Skeletal muscle satellite cell (primary cell): ENCODE data around the gene SAMD4A. TPM values are rescaled to one million over a fixed set of nuclear protein-coding genes. Genes with fewer than 3 reads are reported as not detected.
A peak's percentile ranks its signal among the peaks of the same experiment; 100 is the strongest.

ENCODE experiments used
- H3K27me3 ChIP-seq: 2 replicates; pipeline ENCODE4 v1.7.0; 2013; ENCODE audit warnings: low read length; ENCODE audit not compliant: control insufficient read depth, insufficient read depth
- H3K36me3 ChIP-seq: 2 replicates; pipeline ENCODE4 v1.7.0; 2013; ENCODE audit warnings: mild to moderate bottlenecking, control low read depth, low read length; ENCODE audit not compliant: insufficient read depth
- H3K4me1 ChIP-seq: 2 replicates; pipeline ENCODE4 v1.7.0; 2013; ENCODE audit warnings: low read length; ENCODE audit not compliant: control insufficient read depth, insufficient read depth
- H3K4me2 ChIP-seq: 2 replicates; pipeline ENCODE4 v1.7.0; 2013; ENCODE audit warnings: mild to moderate bottlenecking, low read length
- H3K4me3 ChIP-seq: 2 replicates; pipeline ENCODE4 v1.7.0; 2013; ENCODE audit warnings: low read length
- H3K9ac ChIP-seq: 2 replicates; pipeline ENCODE4 v1.7.0; 2013; ENCODE audit warnings: mild to moderate bottlenecking, low read depth, low read length, moderate library complexity
- H3K9me3 ChIP-seq: replicated peaks from 2 replicates; pipeline ENCODE4 v1.7.0; 2013; ENCODE audit warnings: mild to moderate bottlenecking, control low read depth, low read length
- total RNA-seq: library from RNA; depleted of rRNA; stranded (reverse); fragments of >200 nt; gene quantifications from 2 replicates; pipeline ENCODE4 v1.2.3, GENCODE V29; 2012; rRNA removed

The SAMD4A gene, protein sequence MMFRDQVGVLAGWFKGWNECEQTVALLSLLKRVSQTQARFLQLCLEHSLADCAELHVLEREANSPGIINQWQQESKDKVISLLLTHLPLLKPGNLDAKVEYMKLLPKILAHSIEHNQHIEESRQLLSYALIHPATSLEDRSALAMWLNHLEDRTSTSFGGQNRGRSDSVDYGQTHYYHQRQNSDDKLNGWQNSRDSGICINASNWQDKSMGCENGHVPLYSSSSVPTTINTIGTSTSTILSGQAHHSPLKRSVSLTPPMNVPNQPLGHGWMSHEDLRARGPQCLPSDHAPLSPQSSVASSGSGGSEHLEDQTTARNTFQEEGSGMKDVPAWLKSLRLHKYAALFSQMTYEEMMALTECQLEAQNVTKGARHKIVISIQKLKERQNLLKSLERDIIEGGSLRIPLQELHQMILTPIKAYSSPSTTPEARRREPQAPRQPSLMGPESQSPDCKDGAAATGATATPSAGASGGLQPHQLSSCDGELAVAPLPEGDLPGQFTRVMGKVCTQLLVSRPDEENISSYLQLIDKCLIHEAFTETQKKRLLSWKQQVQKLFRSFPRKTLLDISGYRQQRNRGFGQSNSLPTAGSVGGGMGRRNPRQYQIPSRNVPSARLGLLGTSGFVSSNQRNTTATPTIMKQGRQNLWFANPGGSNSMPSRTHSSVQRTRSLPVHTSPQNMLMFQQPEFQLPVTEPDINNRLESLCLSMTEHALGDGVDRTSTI
- total RNA-seq, result 15.7 and 20.3 TPM in 2 replicates

DNA sequence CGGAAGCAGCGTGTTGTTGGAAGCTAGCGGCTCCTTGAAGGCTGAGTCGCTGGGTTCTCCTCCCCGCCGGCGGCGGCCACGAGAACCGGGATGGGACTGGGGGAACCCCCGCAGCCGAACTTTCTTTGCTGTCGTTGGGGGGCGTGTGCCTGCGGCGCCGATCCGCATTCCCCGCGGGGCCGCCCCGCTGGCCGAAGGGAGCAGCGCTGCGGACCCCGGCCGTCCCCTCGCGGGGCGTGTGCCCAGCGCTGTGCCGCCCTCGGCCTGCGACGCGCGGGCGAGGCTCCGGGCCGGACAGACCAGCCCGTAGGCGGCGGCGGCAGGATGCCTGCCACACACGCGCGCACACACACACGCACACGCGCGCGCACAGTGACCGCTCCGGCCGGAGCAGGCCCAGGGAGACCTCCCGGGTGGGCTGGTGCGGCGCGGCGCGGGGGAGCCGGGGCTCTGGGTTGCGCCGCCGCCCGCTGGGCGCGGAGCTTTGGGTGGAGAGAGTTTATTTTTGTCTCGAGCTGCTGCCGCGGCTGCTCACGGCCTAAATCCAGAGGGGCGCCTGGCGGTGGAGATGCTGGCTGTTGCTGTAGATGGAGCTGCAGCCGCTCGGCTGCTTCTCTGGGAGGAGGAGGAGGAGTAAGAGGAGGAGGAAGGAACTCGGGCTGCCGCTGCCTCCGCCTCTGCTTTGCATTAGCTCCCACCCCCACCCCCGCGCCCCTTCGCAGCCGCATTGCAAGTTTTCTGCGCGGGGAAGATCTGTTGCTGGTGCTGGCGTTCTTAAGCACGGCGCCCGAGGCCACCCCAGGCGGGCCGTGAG, at the start of gene SAMD4A:
Gene SAMD4A, plus strand, starts transcription at position 719 of the 814 bp plus-strand sequence. CDS start 789 bp downstream, outside the sequence.
- peaks cover 50% of the 10 kb centered on the region for H3K4me1 ChIP-seq
- H3K9ac ChIP-seq, result peak within 1 kb of the TSS; percentile 95
- no peaks in the 10 kb centered on the region for H3K9me3 ChIP-seq
- H3K4me3 ChIP-seq, result peak within 1 kb of the TSS; percentile 80
- no peaks in the 10 kb centered on the region for H3K27me3 ChIP-seq
- peak within 1 kb of the TSS; percentile 96 for H3K4me2 ChIP-seq
- H3K36me3 ChIP-seq, result peaks cover 3% of the 10 kb centered on the region

GRCh38 chr14:54524410-54524809, 42.5 kb upstream of the SAMD4A start:
- H3K9ac ChIP-seq, result no peak overlapping the region
- H3K4me3 ChIP-seq, result no peak overlapping the region
- H3K27me3 ChIP-seq, result no peaks in the 10 kb centered on the region
- H3K4me1 ChIP-seq, result no peaks in the 10 kb centered on the region
- H3K36me3 ChIP-seq, result peaks cover 13% of the 10 kb centered on the region
- no peaks in the 10 kb centered on the region for H3K9me3 ChIP-seq
- H3K4me2 ChIP-seq, result no peak overlapping the region

DNA sequence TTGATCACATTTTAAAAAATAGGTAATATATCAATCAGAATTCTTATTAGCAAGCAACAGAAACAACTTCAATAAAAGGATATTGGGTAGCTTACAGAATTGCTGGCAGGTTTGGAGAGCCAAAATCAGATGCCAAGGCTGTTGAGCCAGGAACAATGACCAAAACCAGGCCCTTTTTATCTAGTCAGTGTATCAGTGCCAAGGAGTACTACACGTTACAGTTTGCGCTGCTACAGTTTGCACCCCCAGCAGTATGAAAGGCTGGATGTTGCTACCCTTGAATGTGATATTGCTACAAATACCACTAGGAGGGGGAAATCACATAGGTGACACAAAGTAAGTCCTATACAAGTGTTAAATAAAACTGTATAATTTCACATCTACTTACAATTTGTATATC, 38.0 kb upstream of the SAMD4A start:
- Histone ChIP-seq H3K27me3 (no peaks in the 10 kb centered on the region), H3K9ac (no peak overlapping the region), H3K4me1 (peaks cover 3% of the 10 kb centered on the region), H3K4me3 (no peak overlapping the region), H3K36me3 (peaks cover 4% of the 10 kb centered on the region), H3K9me3 (no peaks in the 10 kb centered on the region), H3K4me2 (no peak overlapping the region)

GRCh38 chr14:54529811-54530210, 37.1 kb upstream of the SAMD4A start:
- H3K4me2 ChIP-seq, result no peak overlapping the region
- H3K9me3 ChIP-seq, result no peaks in the 10 kb centered on the region
- H3K4me1 ChIP-seq, result peaks cover 3% of the 10 kb centered on the region
- no peak overlapping the region for H3K9ac ChIP-seq
- H3K36me3 ChIP-seq, result peaks cover 3% of the 10 kb centered on the region
- H3K4me3 ChIP-seq, result no peak overlapping the region
- H3K27me3 ChIP-seq, result no peaks in the 10 kb centered on the region

DNA sequence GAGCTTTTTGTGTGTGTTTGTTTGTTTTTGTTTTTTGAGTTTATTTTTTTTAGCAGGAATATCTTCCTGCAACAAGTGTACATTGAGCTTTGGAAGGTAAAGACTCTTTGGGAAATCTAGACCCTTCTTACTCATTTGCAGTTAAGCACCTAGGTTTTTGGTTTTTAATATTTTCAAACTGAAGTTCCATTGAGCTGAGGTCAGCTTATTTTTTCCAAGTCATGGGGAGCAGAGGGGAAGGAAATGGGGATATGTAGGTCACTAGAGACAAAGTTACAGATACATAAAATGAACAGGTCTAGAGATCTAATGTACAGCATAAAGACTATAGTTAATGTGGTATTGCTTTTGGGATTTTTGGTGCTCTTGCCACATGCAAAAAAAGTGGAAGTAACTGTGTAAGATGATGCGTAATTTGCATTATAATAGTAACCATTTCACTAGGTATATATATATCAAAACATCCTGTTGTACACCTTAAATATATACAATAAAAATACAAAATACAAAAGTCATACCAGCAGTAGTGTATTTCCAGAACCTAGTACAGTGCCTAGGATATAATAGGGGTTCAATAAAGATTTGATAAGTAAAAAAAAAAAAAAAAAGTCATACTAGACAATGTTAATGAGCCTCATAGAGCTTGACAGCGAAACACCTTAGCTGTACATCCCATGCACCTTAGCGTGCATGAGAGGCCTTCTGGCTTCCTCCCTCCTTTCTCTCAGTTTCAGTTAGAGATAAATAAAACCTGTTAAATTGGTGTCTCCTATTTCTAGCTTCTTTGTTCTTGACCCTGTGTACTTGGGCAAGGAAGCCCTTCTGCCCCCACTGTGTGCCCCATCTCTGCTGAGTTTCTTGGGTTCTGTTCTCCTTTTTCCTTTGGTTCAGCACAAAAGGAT, 34.6 kb upstream of the SAMD4A start:
- no peaks in the 10 kb centered on the region for H3K36me3 ChIP-seq
- no peaks in the 10 kb centered on the region for H3K27me3 ChIP-seq
- H3K4me2 ChIP-seq, result no peak overlapping the region
- no peak overlapping the region for H3K9ac ChIP-seq
- peaks cover 3% of the 10 kb centered on the region for H3K4me1 ChIP-seq
- H3K9me3 ChIP-seq, result no peaks in the 10 kb centered on the region
- H3K4me3 ChIP-seq, result no peak overlapping the region

- H3K9ac ChIP-seq, result no peak overlapping the region
- peaks cover 3% of the 10 kb centered on the region for H3K4me1 ChIP-seq
- H3K36me3 ChIP-seq, result peaks cover 3% of the 10 kb centered on the region
- H3K4me3 ChIP-seq, result no peak overlapping the region
- H3K4me2 ChIP-seq, result no peak overlapping the region
- no peaks in the 10 kb centered on the region for H3K27me3 ChIP-seq
- no peaks in the 10 kb centered on the region for H3K9me3 ChIP-seq
Measured at GRCh38 chr14:54533100-54533499, 33.8 kb upstream of the SAMD4A start.

GRCh38 chr14:54535126-54535525, 31.8 kb upstream of the SAMD4A start:
- Histone ChIP-seq H3K4me1 (no peaks in the 10 kb centered on the region), H3K4me2 (no peak overlapping the region), H3K9ac (no peak overlapping the region), H3K36me3 (peaks cover 11% of the 10 kb centered on the region), H3K9me3 (no peaks in the 10 kb centered on the region), H3K4me3 (no peak overlapping the region), H3K27me3 (no peaks in the 10 kb centered on the region)

DNA sequence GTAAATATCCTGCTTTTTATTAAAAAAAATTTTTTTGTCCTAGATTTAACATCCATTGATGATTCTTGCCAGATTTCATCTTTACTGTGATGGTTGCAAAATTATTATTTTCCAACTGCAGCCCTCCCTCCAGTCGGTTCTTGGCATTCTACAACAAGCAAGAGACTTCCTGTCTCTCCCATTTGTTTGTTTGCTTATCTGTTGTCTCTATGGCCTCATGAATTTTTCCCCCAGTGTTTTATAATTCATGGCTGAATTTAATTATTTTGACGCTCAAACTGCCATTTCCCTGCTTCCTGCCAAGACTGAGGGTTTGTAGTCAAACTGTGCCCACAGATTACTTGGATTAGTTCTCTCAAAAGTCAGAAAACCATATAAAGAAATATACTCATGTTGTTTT, 31.3 kb upstream of the SAMD4A start:
- H3K9me3 ChIP-seq, result no peaks in the 10 kb centered on the region
- H3K27me3 ChIP-seq, result no peaks in the 10 kb centered on the region
- no peak overlapping the region for H3K4me2 ChIP-seq

GRCh38 chr14:54537651-54538050, 29.3 kb upstream of the SAMD4A start:
- Histone ChIP-seq H3K27me3 (no peaks in the 10 kb centered on the region), H3K4me1 (no peaks in the 10 kb centered on the region), H3K9me3 (no peaks in the 10 kb centered on the region), H3K9ac (no peak overlapping the region), H3K36me3 (peaks cover 11% of the 10 kb centered on the region), H3K4me3 (no peak overlapping the region), H3K4me2 (no peak overlapping the region)

More for the DNA sequence above, 31.3 kb upstream of the SAMD4A start:
- H3K36me3 ChIP-seq, result peaks cover 11% of the 10 kb centered on the region
- H3K9ac ChIP-seq, result no peak overlapping the region
- H3K4me3 ChIP-seq, result no peak overlapping the region
- H3K4me1 ChIP-seq, result no peaks in the 10 kb centered on the region

DNA sequence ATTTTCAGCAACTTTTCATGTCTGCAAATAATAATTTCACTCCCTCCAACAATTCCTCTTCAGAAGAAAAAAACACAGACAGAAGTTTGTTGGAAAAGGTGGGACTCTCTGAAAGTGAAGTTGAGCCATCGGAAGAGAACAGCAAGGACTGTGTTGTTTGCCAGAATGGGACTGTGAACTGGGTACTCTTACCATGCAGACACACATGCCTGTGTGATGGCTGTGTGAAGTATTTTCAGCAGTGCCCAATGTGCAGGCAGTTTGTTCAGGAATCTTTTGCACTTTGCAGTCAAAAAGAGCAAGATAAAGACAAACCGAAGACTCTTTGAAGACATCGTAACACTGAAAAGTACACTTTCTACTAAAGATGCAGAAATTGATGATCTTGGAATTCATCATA, 28.9 kb upstream of the SAMD4A start:
- Histone ChIP-seq H3K9ac (no peak overlapping the region), H3K4me3 (no peak overlapping the region), H3K4me1 (no peaks in the 10 kb centered on the region), H3K27me3 (no peaks in the 10 kb centered on the region), H3K9me3 (no peaks in the 10 kb centered on the region), H3K36me3 (peaks cover 11% of the 10 kb centered on the region), H3K4me2 (no peak overlapping the region)
